Ishikawa (cell line): ENCODE data around the gene SCG3.

ENCODE experiments used
- EP300 ChIP-seq: IDR thresholded peaks from 2 replicates; pipeline ENCODE4 v1.6.1; 2012; ENCODE audit warnings: borderline replicate concordance
- REST ChIP-seq: IDR thresholded peaks from 2 replicates; pipeline ENCODE4 v1.6.1; 2012; ENCODE audit warnings: low read depth, mild to moderate bottlenecking
- TCF12 ChIP-seq: IDR thresholded peaks from 2 replicates; pipeline ENCODE4 v1.6.1; 2012; ENCODE audit warnings: low read depth

- TF ChIP-seq REST (no peak), TCF12 (no peak), EP300 (no peak)
These were observed 34.2 kb upstream of the SCG3 start for GRCh38 chr15:51647128-51647562.
